HCT116 (cell line): ENCODE measurements around the gene NBAS. TPM values are rescaled to one million over a fixed set of nuclear protein-coding genes. Genes with fewer than 3 reads are reported as not detected.

ENCODE experiments used
- ATAC-seq: fragments of 200-7000 bp; cut with Tn5 transposase; 2 replicates; pipeline ENCODE4 v1.9.1; 2020; ENCODE audit warnings: mild to moderate bottlenecking, moderate library complexity
- BruUV-seq: library from RNA; stranded (reverse); fragments of 400-500 nt; replicated peaks from 2 replicates; lab custom pipeline; 2021; lab: Mats Ljungman, UMichigan
- CTCF ChIA-PET: fragments of 300-600 bp; sonication (Branson Sonifier 250); formaldehyde crosslinking; loops from one replicate; lab custom pipeline; 2021; ENCODE audit warnings: antibody characterized with exemption; lab: Charles Lee
- POLR2A ChIA-PET: fragments of 300-600, 350-600 bp; sonication (Branson Sonifier 250); formaldehyde crosslinking; loops from one replicate; lab custom pipeline; 2021; ENCODE audit warnings: antibody characterized with exemption; lab: Charles Lee
- RAD21 ChIA-PET, 2 experiments: fragments of 300-600 bp; sonication (Branson Sonifier 250); formaldehyde crosslinking; loops; one replicate each; lab custom pipeline; 2023; ENCODE audit warnings: low total read pairs in 2 of 2; ENCODE audit not compliant: uncharacterized antibody in 2 of 2, unreplicated experiment in 2 of 2, low non-redundant PET in 1 of 2; lab: Charles Lee
- DNase-seq: peaks from one replicate; pipeline ENCODE4 v3.0.0-alpha.2; 2010; ENCODE audit warnings: low read depth, low spot score
- H2AFZ ChIP-seq: fragments of 200-600 bp; shearing (Covaris generic), sonication (generic); 2 replicates; pipeline ENCODE4 v1.6.1; 2017; ENCODE audit warnings: low read depth, mixed run types, mixed read lengths, antibody characterized with exemption, low read length; ENCODE audit not compliant: poor library complexity, severe bottlenecking
- H3K27ac ChIP-seq: 2 replicates; pipeline ENCODE4 v1.5.1; 2012; ENCODE audit warnings: low read depth, low read length
- H3K27me3 ChIP-seq: fragments of 200-600 bp; sonication (generic); 2 replicates; pipeline ENCODE4 v1.6.1; 2016; ENCODE audit warnings: mixed run types, low read length, mixed read lengths; ENCODE audit not compliant: insufficient read depth
- H3K36me3 ChIP-seq, 2 experiments: fragments of 200-500 bp in 1 of 2; fragments of 200-600 bp in 1 of 2; sonication (Bioruptor generic) in 1 of 2; sonication (generic) in 1 of 2; 2 replicates each; pipeline versions ENCODE4 v1.5.1 to v1.6.1; 2014 to 2016; ENCODE audit warnings: low read length in 2 of 2, inconsistent platforms in 1 of 2, mixed read lengths in 1 of 2, mixed run types in 1 of 2; ENCODE audit not compliant: insufficient read depth in 2 of 2, control insufficient read depth in 1 of 2
- H3K4me1 ChIP-seq, 2 experiments: fragments of 200-600 bp in 1 of 2; sonication (generic) in 1 of 2; 2 replicates each; pipeline versions ENCODE4 v1.5.1 to v1.6.1; 2012 to 2017; ENCODE audit warnings: low read length in 2 of 2, inconsistent platforms in 1 of 2, mild to moderate bottlenecking in 1 of 2, mixed read lengths in 1 of 2, mixed run types in 1 of 2, moderate library complexity in 1 of 2; ENCODE audit not compliant: insufficient read depth in 2 of 2, control insufficient read depth in 1 of 2
- H3K4me2 ChIP-seq: fragments of 200-600 bp; sonication (generic); 2 replicates; pipeline ENCODE4 v1.6.1; 2017; ENCODE audit warnings: mixed run types, low read length, mixed read lengths
- H3K4me3 ChIP-seq, 2 experiments: fragments of 200-600 bp in 1 of 2; sonication (generic) in 1 of 2; replicated peaks in 1 of 2; 2 replicates each; pipeline ENCODE4 v1.5.1; 2011 to 2016; ENCODE audit warnings: low read length in 2 of 2, control low read depth in 1 of 2, low read depth in 1 of 2, mild to moderate bottlenecking in 1 of 2, mixed read lengths in 1 of 2, mixed run types in 1 of 2
- H3K79me2 ChIP-seq: fragments of 200-600 bp; sonication (generic); 2 replicates; pipeline ENCODE4 v1.6.1; 2017; ENCODE audit warnings: mild to moderate bottlenecking, mixed run types, low read length, moderate library complexity, mixed read lengths; ENCODE audit not compliant: insufficient read depth
- H3K9ac ChIP-seq: fragments of 200-600 bp; sonication (generic); 2 replicates; pipeline ENCODE4 v1.6.1; 2016; ENCODE audit warnings: low read length, mixed read lengths
- H3K9me2 ChIP-seq: fragments of 200-600 bp; sonication (generic), shearing (Covaris generic); 2 replicates; pipeline ENCODE4 v1.6.1; 2017; ENCODE audit warnings: mixed run types, mild to moderate bottlenecking, moderate library complexity; ENCODE audit not compliant: insufficient read depth
- H3K9me3 ChIP-seq, 2 experiments: fragments of 200-500 bp in 1 of 2; fragments of 200-600 bp in 1 of 2; sonication (Bioruptor generic) in 1 of 2; sonication (generic) in 1 of 2; 2 replicates each; pipeline ENCODE4 v1.6.1; 2014 to 2017; ENCODE audit warnings: low read length in 2 of 2, mixed read lengths in 2 of 2, inconsistent platforms in 1 of 2, low read depth in 1 of 2, mild to moderate bottlenecking in 1 of 2, mixed run types in 1 of 2, moderate library complexity in 1 of 2; ENCODE audit not compliant: control insufficient read depth in 1 of 2, insufficient read depth in 1 of 2
- H4K20me1 ChIP-seq: fragments of 200-600 bp; sonication (generic), shearing (Covaris generic); 2 replicates; pipeline ENCODE4 v1.6.1; 2017; ENCODE audit warnings: mixed run types, mild to moderate bottlenecking, moderate library complexity; ENCODE audit not compliant: insufficient read depth
- CBX3 ChIP-seq: IDR thresholded peaks from 2 replicates; pipeline ENCODE4 v1.6.1; 2012; ENCODE audit warnings: low read depth
- CEBPB ChIP-seq: IDR thresholded peaks from 2 replicates; pipeline ENCODE4 v1.6.1; 2012; ENCODE audit warnings: low read depth
- ELF1 ChIP-seq: IDR thresholded peaks from 2 replicates; pipeline ENCODE4 v1.6.1; 2012; ENCODE audit warnings: low read depth, borderline replicate concordance
- EZH2 ChIP-seq: fragments of 200-600 bp; sonication (generic); IDR thresholded peaks from 2 replicates; pipeline ENCODE4 v1.6.1; 2017; ENCODE audit warnings: antibody characterized with exemption, mixed run types
- EZH2phosphoT487 ChIP-seq: fragments of 200-600 bp; IDR thresholded peaks from 2 replicates; pipeline ENCODE4 v1.6.1; 2018; ENCODE audit warnings: antibody characterized with exemption, borderline replicate concordance
- POLR2A ChIP-seq: IDR thresholded peaks from 2 replicates; pipeline ENCODE4 v1.7.0; 2011; ENCODE audit warnings: borderline replicate concordance; ENCODE audit not compliant: insufficient read depth, insufficient read length; ENCODE audit errors: extremely low read depth
- POLR2AphosphoS5 ChIP-seq: IDR thresholded peaks from 2 replicates; pipeline ENCODE4 v1.6.1; 2011; ENCODE audit warnings: mild to moderate bottlenecking, low read depth, low read length, moderate library complexity
- RAD21 ChIP-seq: IDR thresholded peaks from 2 replicates; pipeline ENCODE4 v1.6.1; 2012; ENCODE audit warnings: low read depth, mild to moderate bottlenecking
- SP1 ChIP-seq: IDR thresholded peaks from 2 replicates; pipeline ENCODE4 v1.6.1; 2012; ENCODE audit warnings: low read depth
- TCF7L2 ChIP-seq: IDR thresholded peaks from 2 replicates; pipeline ENCODE4 v1.7.0; 2011; ENCODE audit warnings: borderline replicate concordance, inconsistent platforms; ENCODE audit not compliant: insufficient read depth, insufficient read length; ENCODE audit errors: extremely low read depth
- ZBTB33 ChIP-seq: IDR thresholded peaks from 2 replicates; pipeline ENCODE4 v1.6.1; 2011; ENCODE audit warnings: mild to moderate bottlenecking, low read length, moderate library complexity; ENCODE audit not compliant: insufficient replicate concordance; ENCODE audit errors: extremely low read depth
- ZFX ChIP-seq: fragments of 450-650 bp; IDR thresholded peaks from 2 replicates; pipeline ENCODE4 v1.6.1; 2017
- ZNF274 ChIP-seq: fragments of 200-500 bp; sonication (Bioruptor generic); IDR thresholded peaks from 2 replicates; pipeline ENCODE4 v1.6.1; 2014; ENCODE audit warnings: mild to moderate bottlenecking, low read depth, low read length, inconsistent platforms
- intact Hi-C: fragments of 100-400 bp; cut with micrococcal nuclease; formaldehyde crosslinking; loops from 2 replicates; pipeline ENCODE4 v1.10.0; 2022
- total RNA-seq: library from RNA; stranded (reverse); gene quantifications from one replicate; pipeline ENCODE4 v1.2.1, GENCODE V29; 2021; ENCODE audit not compliant: unreplicated experiment
- TF ChIP-seq, protein P1 (sequence below): IDR thresholded peaks from 2 replicates; pipeline ENCODE4 v1.6.1; 2012; ENCODE audit warnings: low read depth
- TF ChIP-seq, protein P2 (sequence below), 3 experiments: fragments of 200-600 bp in 1 of 3; sonication (generic) in 1 of 3; IDR thresholded peaks in 2 of 3; conservative IDR thresholded peaks in 1 of 3; 2 replicates each; pipeline ENCODE4 v1.5.1; 2012 to 2017; ENCODE audit warnings: low read depth in 2 of 3, low read length in 2 of 3, antibody characterized with exemption in 1 of 3, borderline replicate concordance in 1 of 3, control low read depth in 1 of 3, mild to moderate bottlenecking in 1 of 3, mixed read lengths in 1 of 3, mixed run types in 1 of 3, moderate library complexity in 1 of 3; ENCODE audit not compliant: insufficient read depth in 1 of 3

Gene NBAS
- total RNA-seq, 1 experiment from 2014 or later = 32.8 TPM

GRCh38 chr2:15246870-15247269 lies 314.3 kb downstream of the NBAS start:
- Histone ChIP-seq H3K9me3 (no peaks in the 10 kb centered on the region), H3K27me3 (no peaks in the 10 kb centered on the region)

GRCh38 chr2:15243762-15244161 lies 317.4 kb downstream of the NBAS start:
- no TSS peak for BruUV-seq
- peaks cover 0 to 4% of the 10 kb centered on the region in 2 experiments; a peak in 2 of 4 replicates for H3K4me1 ChIP-seq
- no peaks in the 10 kb centered on the region for H3K36me3 ChIP-seq
- ATAC-seq (no peak), DNase-seq (no peak)
- no peaks in the 10 kb centered on the region for H3K9me3 ChIP-seq
- H4K20me1 ChIP-seq = no peaks in the 10 kb centered on the region
- no peaks in the 10 kb centered on the region for H3K27me3 ChIP-seq
- intact Hi-C loops = no loop called here
- POLR2A ChIA-PET = no interaction called here
- H2AFZ ChIP-seq = no peak overlapping the region
- H3K4me2 ChIP-seq = no peak overlapping the region
- H3K27ac ChIP-seq = no peak overlapping the region
- H3K9me2 ChIP-seq = no peaks in the 10 kb centered on the region
- H3K9ac ChIP-seq = no peak overlapping the region
- H3K4me3 ChIP-seq = no peak overlapping the region
- no peaks in the 10 kb centered on the region for H3K79me2 ChIP-seq
- CTCF ChIA-PET = no interaction called here
- RAD21 ChIA-PET = no interaction called here
- TF ChIP-seq, protein P1, sequence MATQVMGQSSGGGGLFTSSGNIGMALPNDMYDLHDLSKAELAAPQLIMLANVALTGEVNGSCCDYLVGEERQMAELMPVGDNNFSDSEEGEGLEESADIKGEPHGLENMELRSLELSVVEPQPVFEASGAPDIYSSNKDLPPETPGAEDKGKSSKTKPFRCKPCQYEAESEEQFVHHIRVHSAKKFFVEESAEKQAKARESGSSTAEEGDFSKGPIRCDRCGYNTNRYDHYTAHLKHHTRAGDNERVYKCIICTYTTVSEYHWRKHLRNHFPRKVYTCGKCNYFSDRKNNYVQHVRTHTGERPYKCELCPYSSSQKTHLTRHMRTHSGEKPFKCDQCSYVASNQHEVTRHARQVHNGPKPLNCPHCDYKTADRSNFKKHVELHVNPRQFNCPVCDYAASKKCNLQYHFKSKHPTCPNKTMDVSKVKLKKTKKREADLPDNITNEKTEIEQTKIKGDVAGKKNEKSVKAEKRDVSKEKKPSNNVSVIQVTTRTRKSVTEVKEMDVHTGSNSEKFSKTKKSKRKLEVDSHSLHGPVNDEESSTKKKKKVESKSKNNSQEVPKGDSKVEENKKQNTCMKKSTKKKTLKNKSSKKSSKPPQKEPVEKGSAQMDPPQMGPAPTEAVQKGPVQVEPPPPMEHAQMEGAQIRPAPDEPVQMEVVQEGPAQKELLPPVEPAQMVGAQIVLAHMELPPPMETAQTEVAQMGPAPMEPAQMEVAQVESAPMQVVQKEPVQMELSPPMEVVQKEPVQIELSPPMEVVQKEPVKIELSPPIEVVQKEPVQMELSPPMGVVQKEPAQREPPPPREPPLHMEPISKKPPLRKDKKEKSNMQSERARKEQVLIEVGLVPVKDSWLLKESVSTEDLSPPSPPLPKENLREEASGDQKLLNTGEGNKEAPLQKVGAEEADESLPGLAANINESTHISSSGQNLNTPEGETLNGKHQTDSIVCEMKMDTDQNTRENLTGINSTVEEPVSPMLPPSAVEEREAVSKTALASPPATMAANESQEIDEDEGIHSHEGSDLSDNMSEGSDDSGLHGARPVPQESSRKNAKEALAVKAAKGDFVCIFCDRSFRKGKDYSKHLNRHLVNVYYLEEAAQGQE = no peak
- no peak for TF ChIP-seq ZBTB33
- TF ChIP-seq RAD21 = no peak
- TF ChIP-seq TCF7L2 = no peak
- no peak for TF ChIP-seq EZH2phosphoT487
- TF ChIP-seq, protein P2, sequence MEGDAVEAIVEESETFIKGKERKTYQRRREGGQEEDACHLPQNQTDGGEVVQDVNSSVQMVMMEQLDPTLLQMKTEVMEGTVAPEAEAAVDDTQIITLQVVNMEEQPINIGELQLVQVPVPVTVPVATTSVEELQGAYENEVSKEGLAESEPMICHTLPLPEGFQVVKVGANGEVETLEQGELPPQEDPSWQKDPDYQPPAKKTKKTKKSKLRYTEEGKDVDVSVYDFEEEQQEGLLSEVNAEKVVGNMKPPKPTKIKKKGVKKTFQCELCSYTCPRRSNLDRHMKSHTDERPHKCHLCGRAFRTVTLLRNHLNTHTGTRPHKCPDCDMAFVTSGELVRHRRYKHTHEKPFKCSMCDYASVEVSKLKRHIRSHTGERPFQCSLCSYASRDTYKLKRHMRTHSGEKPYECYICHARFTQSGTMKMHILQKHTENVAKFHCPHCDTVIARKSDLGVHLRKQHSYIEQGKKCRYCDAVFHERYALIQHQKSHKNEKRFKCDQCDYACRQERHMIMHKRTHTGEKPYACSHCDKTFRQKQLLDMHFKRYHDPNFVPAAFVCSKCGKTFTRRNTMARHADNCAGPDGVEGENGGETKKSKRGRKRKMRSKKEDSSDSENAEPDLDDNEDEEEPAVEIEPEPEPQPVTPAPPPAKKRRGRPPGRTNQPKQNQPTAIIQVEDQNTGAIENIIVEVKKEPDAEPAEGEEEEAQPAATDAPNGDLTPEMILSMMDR (IDR thresholded peaks at IDR 0.05 in 2 of 3, conservative IDR thresholded peaks at IDR 0.05 in 1 of 3; ENCODE audit: borderline replicate concordance in 1 of 3, insufficient read depth in 1 of 3, low read depth in 2 of 3, low read length in 2 of 3) = no peak
- no peak for TF ChIP-seq CBX3
- no peak for TF ChIP-seq SP1
- TF ChIP-seq ZNF274 = no peak
- no peak for TF ChIP-seq CEBPB
- no peak for TF ChIP-seq ZFX

More at GRCh38 chr2:15246870-15247269, 314.3 kb downstream of the NBAS start:
- Histone ChIP-seq H3K4me2 (no peak overlapping the region), H4K20me1 (no peaks in the 10 kb centered on the region), H3K9me2 (no peaks in the 10 kb centered on the region), H3K27ac (no peak overlapping the region), H3K4me1 (peaks cover 0 to 4% of the 10 kb centered on the region in 2 experiments; a peak in 2 of 4 replicates), H3K4me3 (no peak overlapping the region), H3K36me3 (no peaks in the 10 kb centered on the region), H3K9ac (no peak overlapping the region), H3K79me2 (no peaks in the 10 kb centered on the region), H2AFZ (no peak overlapping the region)
- ChIA-PET POLR2A (no interaction called here), RAD21 (no interaction called here), CTCF (no interaction called here)
- intact Hi-C loops = no loop called here
- TF ChIP-seq POLR2AphosphoS5 (no peak), EZH2 (no peak), POLR2A (no peak), CBX3 (no peak), ELF1 (no peak)
- BruUV-seq = no TSS peak
- no peak for DNase-seq
- no peak for ATAC-seq
